Sigmoid colon (tissue), 7 donors: ENCODE results near the gene RNASE7. TPM values are rescaled to one million over a fixed set of nuclear protein-coding genes. Genes with fewer than 3 reads are reported as not detected.
"Not testable (repeated sequence)": the region's sequence is repeated elsewhere in the genome, so short reads cannot be mapped to it uniquely, and the experiment has no call there.

ENCODE experiments used
- DNase-seq: peaks from one replicate; pipeline ENCODE4 v3.0.0-alpha.2; 2019
- H3K27ac ChIP-seq, 4 donors: fragments of 200-600 bp; sonication (generic); one replicate each; pipeline ENCODE4 v1.5.1; 2016 to 2019; ENCODE audit warnings: mild to moderate bottlenecking in 1 of 4
- H3K27me3 ChIP-seq, 3 donors: fragments of 200-600 bp; sonication (generic); one replicate each; pipeline ENCODE4 v1.5.1; 2019; ENCODE audit warnings: mild to moderate bottlenecking in 1 of 3
- H3K36me3 ChIP-seq, 4 donors: fragments of 200-600 bp; sonication (generic); one replicate each; pipeline ENCODE4 v1.5.1; 2016 to 2019
- H3K4me1 ChIP-seq, 4 donors: fragments of 200-600 bp; sonication (generic); one replicate each; pipeline ENCODE4 v1.5.1; 2017 to 2019
- H3K4me3 ChIP-seq, 4 donors: fragments of 200-600 bp; sonication (generic); one replicate each; pipeline ENCODE4 v1.5.1; 2017 to 2019; ENCODE audit warnings: mild to moderate bottlenecking in 2 of 4, moderate library complexity in 1 of 4
- H3K9me3 ChIP-seq, 4 donors: fragments of 200-600 bp in 3 of 4; sonication (generic) in 3 of 4; one replicate each; pipeline versions ENCODE4 v1.5.1 to v1.6.1; 2013 to 2019
- EP300 ChIP-seq, 4 donors: sonication (generic); formaldehyde crosslinking; IDR thresholded peaks; one replicate each; pipeline ENCODE4 v1.6.1; 2017; ENCODE audit warnings: antibody characterized with exemption in 4 of 4
- POLR2A ChIP-seq, 2 donors: fragments of 450-650 bp; IDR thresholded peaks; one replicate each; pipeline ENCODE4 v1.6.1; 2016; ENCODE audit warnings: antibody characterized with exemption in 2 of 2, mild to moderate bottlenecking in 2 of 2, moderate library complexity in 2 of 2
- POLR2AphosphoS5 ChIP-seq, 4 donors: sonication (generic); formaldehyde crosslinking; IDR thresholded peaks; one replicate each; pipeline ENCODE4 v1.6.1; 2017; ENCODE audit warnings: antibody characterized with exemption in 4 of 4
- WGBS, 2 donors: extraction: QIAGEN DNeasy Blood & Tissue Kit; methylation state at CpG; one replicate each; pipeline ENCODE4 v1.1.7; 2013; 5-methylcytosine and 5-hydroxymethylcytosine counted together
- intact Hi-C: fragments of 100-400 bp; cut with DNase I; formaldehyde crosslinking; loops from one replicate; pipeline ENCODE4 v1.15.1; 2023
- polyA plus RNA-seq, 3 donors: library from polyadenylated mRNA; stranded (reverse); fragments of 200-250 nt; gene quantifications; one replicate each; pipeline ENCODE4 v1.2.3, GENCODE V29; 2013
- total RNA-seq, 4 donors: library from RNA; depleted of rRNA; stranded (reverse); fragments of >200 nt; gene quantifications; one replicate each; pipeline ENCODE4 v1.1.0, GENCODE V29; 2016
- TF ChIP-seq, protein P1 (sequence below), 4 experiments: fragments of 450-650 bp in 3 of 4; fragments of 200-600 bp in 1 of 4; IDR thresholded peaks; one replicate each; pipeline ENCODE4 v1.5.1; 2016 to 2019; ENCODE audit warnings: antibody characterized with exemption in 4 of 4, mild to moderate bottlenecking in 3 of 4, moderate library complexity in 2 of 4
- donor health status: healthy with polysubstance abuse.
- donor health status: Bipolar disorder and iron deficiency.
- donor health status: healthy.

RNASE7 gene
- total and polyA plus RNA-seq, 7 donors = 0.10 TPM; not detected in 6

DNA sequence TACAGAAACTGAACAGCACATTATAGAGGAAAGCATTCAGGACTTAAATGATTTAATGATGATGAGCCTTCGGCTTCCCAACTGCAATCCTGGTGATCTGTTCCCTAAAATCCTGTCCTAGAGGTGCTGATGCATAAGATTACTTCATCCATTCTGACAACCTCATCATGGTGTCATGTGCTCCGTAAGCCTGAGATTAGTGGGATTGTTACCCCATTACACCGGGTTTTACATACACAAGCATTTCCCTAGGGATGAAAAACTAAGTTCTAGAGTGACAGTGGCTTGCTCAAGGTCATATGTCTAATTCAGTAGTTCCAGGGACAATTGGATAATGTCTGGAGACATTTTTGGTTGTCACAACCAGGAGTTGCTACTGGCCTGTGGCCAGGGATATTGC, 5.0 kb upstream of the RNASE7 start:
- WGBS, 2 donors = 87 to 94% methylated on average over 3 of the region's 3 CpGs

DNA sequence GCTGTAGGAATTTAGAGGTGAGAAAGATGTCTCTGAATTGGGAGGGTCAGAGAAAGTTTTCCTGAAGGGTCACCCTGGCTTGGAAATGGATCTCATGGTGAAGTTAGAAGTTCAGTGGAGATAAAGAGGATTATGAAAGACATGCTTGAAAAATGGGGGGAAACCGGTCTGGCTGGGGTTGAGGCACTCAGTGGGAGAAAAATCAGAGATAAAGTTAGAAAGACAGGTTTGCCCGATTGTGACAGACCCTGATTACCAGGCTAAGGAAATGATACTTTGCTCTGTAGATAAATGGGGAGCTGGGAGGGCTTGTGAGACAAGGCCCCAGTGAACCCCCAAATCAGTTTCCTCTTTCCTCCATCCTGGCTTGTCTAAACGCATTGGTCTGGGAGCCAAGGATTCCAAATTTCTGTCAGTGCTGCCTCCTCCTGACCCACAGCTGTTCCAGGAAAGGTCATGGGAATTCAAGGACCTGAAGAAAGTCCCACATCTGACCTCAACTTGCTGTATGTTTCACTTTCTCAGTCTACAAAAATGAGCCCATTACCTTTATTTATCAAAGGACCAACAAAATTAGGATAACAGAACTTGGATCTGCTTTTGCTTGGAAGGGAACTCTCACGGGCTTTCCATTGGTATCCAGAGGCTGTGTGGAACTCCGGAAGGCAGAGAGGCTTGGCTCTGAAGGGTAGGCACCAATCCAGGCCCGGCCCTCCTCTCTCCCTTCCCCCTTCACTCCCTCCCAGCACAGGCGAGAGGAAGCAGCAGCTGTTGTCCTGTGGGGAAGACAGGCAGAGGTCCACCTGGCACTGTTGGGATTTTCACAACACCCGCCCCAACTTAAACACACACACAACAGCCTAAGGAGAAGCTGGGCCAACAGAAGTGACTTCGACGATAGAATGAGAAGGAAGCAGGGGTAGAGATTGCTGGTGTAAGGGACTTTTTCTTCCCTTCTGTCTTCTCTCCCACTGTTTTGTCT, 3.4 kb upstream of the RNASE7 start:
- peak overlapping the region; percentile 74 to 86 (median 80) for H3K27ac ChIP-seq
- H3K9me3 ChIP-seq = no peaks in the 10 kb centered on the region
- intact Hi-C loops = loop anchor here (2.0 kb wide), 1 partner anchor 14 kb away; the partner anchor contains the start of gene NDRG2
- TF ChIP-seq POLR2AphosphoS5 (IDR thresholded peaks at IDR 0.05) = peak; percentile 40 to 81 (median 78)
- TF ChIP-seq POLR2A (IDR thresholded peaks at IDR 0.05) = no peak
- TF ChIP-seq EP300 (IDR thresholded peaks at IDR 0.05) = peak in 1 of 4 donors; percentile 15
- no peaks in the 10 kb centered on the region for H3K27me3 ChIP-seq
- peak; percentile 97 for DNase-seq
- H3K4me1 ChIP-seq = peaks cover 0 to 35% (median 23%) of the 10 kb centered on the region in 4 donors
- H3K36me3 ChIP-seq = no peaks in the 10 kb centered on the region
- peak overlapping the region in 1 of 4 donors; percentile 13 for H3K4me3 ChIP-seq
- WGBS, 2 donors = 15 to 49% methylated on average over 10 of the region's 10 CpGs

More for the DNA sequence above, 5.0 kb upstream of the RNASE7 start:
- no peak for TF ChIP-seq POLR2AphosphoS5 (IDR thresholded peaks at IDR 0.05)
- TF ChIP-seq POLR2A (IDR thresholded peaks at IDR 0.05) = no peak
- TF ChIP-seq, protein P1, sequence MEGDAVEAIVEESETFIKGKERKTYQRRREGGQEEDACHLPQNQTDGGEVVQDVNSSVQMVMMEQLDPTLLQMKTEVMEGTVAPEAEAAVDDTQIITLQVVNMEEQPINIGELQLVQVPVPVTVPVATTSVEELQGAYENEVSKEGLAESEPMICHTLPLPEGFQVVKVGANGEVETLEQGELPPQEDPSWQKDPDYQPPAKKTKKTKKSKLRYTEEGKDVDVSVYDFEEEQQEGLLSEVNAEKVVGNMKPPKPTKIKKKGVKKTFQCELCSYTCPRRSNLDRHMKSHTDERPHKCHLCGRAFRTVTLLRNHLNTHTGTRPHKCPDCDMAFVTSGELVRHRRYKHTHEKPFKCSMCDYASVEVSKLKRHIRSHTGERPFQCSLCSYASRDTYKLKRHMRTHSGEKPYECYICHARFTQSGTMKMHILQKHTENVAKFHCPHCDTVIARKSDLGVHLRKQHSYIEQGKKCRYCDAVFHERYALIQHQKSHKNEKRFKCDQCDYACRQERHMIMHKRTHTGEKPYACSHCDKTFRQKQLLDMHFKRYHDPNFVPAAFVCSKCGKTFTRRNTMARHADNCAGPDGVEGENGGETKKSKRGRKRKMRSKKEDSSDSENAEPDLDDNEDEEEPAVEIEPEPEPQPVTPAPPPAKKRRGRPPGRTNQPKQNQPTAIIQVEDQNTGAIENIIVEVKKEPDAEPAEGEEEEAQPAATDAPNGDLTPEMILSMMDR (IDR thresholded peaks at IDR 0.05) = no peak
- TF ChIP-seq EP300 (IDR thresholded peaks at IDR 0.05) = no peak
- intact Hi-C loops = no loop called here
- H3K4me1 ChIP-seq = peaks cover 0 to 24% (median 20%) of the 10 kb centered on the region in 4 donors
- peak overlapping the region in 1 of 4 donors; percentile 17 for H3K27ac ChIP-seq
- no peaks in the 10 kb centered on the region for H3K9me3 ChIP-seq
- no peaks in the 10 kb centered on the region for H3K36me3 ChIP-seq
- H3K4me3 ChIP-seq = no peak overlapping the region
- H3K27me3 ChIP-seq = no peaks in the 10 kb centered on the region
- no peak for DNase-seq

DNA sequence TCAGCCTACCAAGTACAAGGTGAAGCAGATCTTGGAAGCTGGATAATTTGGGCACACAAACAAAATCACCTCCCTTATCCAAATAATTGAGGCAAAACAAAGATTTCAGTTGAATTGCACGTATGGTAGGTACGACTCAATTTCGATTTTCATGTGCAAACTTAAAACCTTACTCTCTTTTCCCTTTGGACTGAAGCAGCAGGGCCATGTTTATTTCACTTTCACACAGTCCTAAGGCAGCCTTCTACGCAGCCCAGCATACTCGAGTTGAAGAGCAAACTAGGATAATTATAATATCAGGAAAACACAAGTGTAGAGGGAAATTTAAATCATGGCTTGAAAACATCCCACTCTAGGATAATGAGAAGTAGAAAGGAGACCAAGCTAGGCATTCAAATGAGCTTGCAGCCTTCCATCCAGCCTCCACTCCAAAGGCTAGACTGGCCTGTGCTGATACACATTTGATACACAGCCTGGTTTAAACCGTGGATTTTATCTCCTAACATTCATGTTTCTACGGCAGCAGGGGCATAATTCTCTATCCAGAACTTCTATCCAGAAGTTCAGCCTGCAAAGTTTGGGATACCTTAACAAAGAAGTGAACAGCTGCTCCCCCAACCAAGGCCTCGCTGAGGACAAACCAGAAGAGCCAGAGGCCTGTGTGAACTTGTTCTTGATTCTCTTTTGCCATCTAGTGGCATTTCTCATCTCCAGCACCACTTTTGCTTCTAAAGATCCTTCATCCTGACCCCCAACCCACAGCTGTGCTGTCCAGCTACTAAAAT, 2.4 kb upstream of the RNASE7 start:
- peaks cover 0 to 38% (median 26%) of the 10 kb centered on the region in 4 donors for H3K4me1 ChIP-seq
- TF ChIP-seq POLR2AphosphoS5 (IDR thresholded peaks at IDR 0.05) = peak in 1 of 4 donors; percentile 22
- no peak for TF ChIP-seq POLR2A (IDR thresholded peaks at IDR 0.05)
- TF ChIP-seq EP300 (IDR thresholded peaks at IDR 0.05) = no peak
- TF ChIP-seq, protein P1 (IDR thresholded peaks at IDR 0.05) = peak; percentile 66 to 74 (median 72)
- H3K27ac ChIP-seq = peak overlapping the region; percentile 74 to 86 (median 80)
- 33 to 64% methylated on average over 8 of the region's 8 CpGs for WGBS, 2 donors
- H3K4me3 ChIP-seq = peak overlapping the region in 1 of 4 donors; percentile 13
- no peaks in the 10 kb centered on the region for H3K27me3 ChIP-seq
- no peaks in the 10 kb centered on the region for H3K36me3 ChIP-seq
- intact Hi-C loops = loop anchor here (1.0 to 5.0 kb wide), 4 partner anchors 15 to 183 kb away; partner anchors contain the start of gene NDRG2
- DNase-seq = peak; percentile 81
- no peaks in the 10 kb centered on the region for H3K9me3 ChIP-seq

DNA sequence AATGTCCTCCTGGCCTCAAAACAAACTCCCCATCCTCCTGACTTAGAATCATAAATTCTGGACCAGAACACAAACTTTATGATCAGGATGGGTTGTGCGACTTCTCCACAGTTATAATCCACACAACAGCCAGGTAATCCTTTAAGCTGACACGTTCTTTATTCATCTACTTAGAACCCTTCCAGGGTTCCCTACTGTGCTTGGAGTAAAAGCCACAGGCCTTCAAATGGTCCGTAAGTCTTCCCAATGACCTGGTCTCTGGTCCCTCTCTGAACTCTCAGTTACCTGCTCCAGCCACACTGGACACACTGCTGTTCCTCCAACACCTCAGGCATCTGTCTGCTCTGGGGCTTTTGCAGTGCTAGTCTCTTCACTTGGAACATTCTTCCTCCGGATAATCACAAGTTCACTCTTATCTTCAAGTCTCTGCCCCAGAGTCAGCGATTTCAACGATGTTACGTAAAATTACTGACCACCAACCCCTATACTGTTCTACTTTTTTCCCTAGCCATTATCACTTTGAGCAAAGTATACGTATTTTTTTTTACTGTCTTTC, 1.7 kb upstream of the RNASE7 start:
- 78 to 85% methylated on average over 8 of the region's 8 CpGs for WGBS, 2 donors
- no peaks in the 10 kb centered on the region for H3K27me3 ChIP-seq
- TF ChIP-seq EP300 (IDR thresholded peaks at IDR 0.05) (no peak), POLR2AphosphoS5 (IDR thresholded peaks at IDR 0.05) (no peak), POLR2A (IDR thresholded peaks at IDR 0.05) (no peak)
- TF ChIP-seq, protein P1 (IDR thresholded peaks at IDR 0.05) = no peak
- H3K4me3 ChIP-seq = no peak overlapping the region
- peaks cover 0 to 38% (median 26%) of the 10 kb centered on the region in 4 donors for H3K4me1 ChIP-seq
- peak overlapping the region in 1 of 4 donors; percentile 86 for H3K27ac ChIP-seq
- intact Hi-C loops = loop anchor here (1.0 to 5.0 kb wide), 3 partner anchors 26 to 184 kb away; no protein-coding TSS in a partner anchor
- no peaks in the 10 kb centered on the region for H3K36me3 ChIP-seq
- no peak for DNase-seq
- no peaks in the 10 kb centered on the region for H3K9me3 ChIP-seq

DNA sequence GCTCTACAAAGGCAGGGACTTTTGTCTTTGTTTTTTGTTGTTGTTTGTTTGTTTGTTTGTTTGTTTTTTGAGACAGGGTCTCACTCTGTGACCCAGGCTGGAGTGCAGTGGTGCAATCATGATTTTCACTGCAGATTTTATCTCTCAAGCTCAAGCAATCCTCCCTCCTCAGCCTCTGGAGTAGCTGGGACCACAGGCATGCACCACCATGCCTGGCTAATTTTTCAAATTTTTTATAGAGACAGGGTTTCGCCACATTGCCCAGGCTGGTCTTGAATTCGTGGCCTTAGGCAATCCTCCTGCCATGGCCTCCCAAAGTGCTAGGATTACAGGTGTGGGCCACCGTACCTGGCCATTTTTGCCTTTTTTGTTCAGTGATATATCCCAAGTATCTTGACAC, 1.2 kb upstream of the RNASE7 start:
- DNase-seq, H3K9me3 ChIP-seq, H3K4me3 ChIP-seq, H3K27me3 ChIP-seq, H3K27ac ChIP-seq, H3K36me3 ChIP-seq: not testable (repeated sequence)
- 85 to 87% methylated on average over 3 of the region's 3 CpGs for whole genome bisulfite sequencing, 2 donors
- intact Hi-C loops = loop anchor here (1.0 to 5.0 kb wide), 3 partner anchors 27 to 184 kb away; no protein-coding TSS in a partner anchor
- peaks cover 0 to 38% (median 26%) of the 10 kb centered on the region in 4 donors for H3K4me1 ChIP-seq
